AG20443 (cell line): ENCODE results near the gene S100A16.
"Not testable (repeated sequence)": the region's sequence is repeated elsewhere in the genome, so short reads cannot be mapped to it uniquely, and the experiment has no call there.

ENCODE experiments used
- DNase-seq: peaks from one replicate; pipeline ENCODE4 v3.0.0; 2012; ENCODE audit warnings: low spot score, mixed read lengths

The S100A16 gene

GRCh38 chr1:153563483-153563901, 49.4 kb downstream of the S100A16 start:
- no peak for DNase-seq

GRCh38 chr1:153562021-153562420, 50.9 kb downstream of the S100A16 start:
- DNase-seq = not testable (repeated sequence)

- no peak for DNase-seq
Observed at GRCh38 chr1:153561466-153561985, 51.4 kb downstream of the S100A16 start.

GRCh38 chr1:153560771-153561465, 52.0 kb downstream of the S100A16 start:
- DNase-seq = no peak

GRCh38 chr1:153560241-153560640, 52.7 kb downstream of the S100A16 start:
- DNase-seq = no peak

GRCh38 chr1:153557877-153558276, 55.1 kb downstream of the S100A16 start:
- no peak for DNase-seq
